ENCODE data around the gene ZNF716.

ZNF716 gene

GRCh38 chr7:57404967-57405421 lies 45.0 kb upstream of the ZNF716 start:
- H3K27ac ChIP-seq (ENCODE audit: low read depth, low read length) = no peak overlapping the region
- H3K79me1 ChIP-seq (ENCODE audit: low read length) = no peaks in the 10 kb centered on the region
- no peak overlapping the region for H4K5ac ChIP-seq (ENCODE audit: low read length)
- no peak overlapping the region for H2BK120ac ChIP-seq (ENCODE audit: low read depth, low read length)
- DNase-seq = no peak
- no peak overlapping the region for H3K18ac ChIP-seq (ENCODE audit: low read length)
- no peak overlapping the region for H3K4me2 ChIP-seq (ENCODE audit: low read length)
- H4K8ac ChIP-seq (ENCODE audit: low read depth, low read length) = no peak overlapping the region
- no peak overlapping the region for H3K4me3 ChIP-seq (ENCODE audit: low read length)
- no peaks in the 10 kb centered on the region for H3K4me1 ChIP-seq (ENCODE audit: control insufficient read depth, low read depth, low read length)
- H3K79me2 ChIP-seq (ENCODE audit: control insufficient read depth, insufficient read depth, low read length) = no peaks in the 10 kb centered on the region
- no peak overlapping the region for H2BK5ac ChIP-seq (ENCODE audit: low read length)
- H3K23ac ChIP-seq (ENCODE audit: low read length) = no peak overlapping the region
- H3K27me3 ChIP-seq (ENCODE audit: insufficient read depth, low read length, poor library complexity) = no peaks in the 10 kb centered on the region
- H3K36me3 ChIP-seq (ENCODE audit: control insufficient read depth, insufficient read depth, low read length) = no peaks in the 10 kb centered on the region
- H2AK5ac ChIP-seq (ENCODE audit: low read length) = no peak overlapping the region
- WGBS (ENCODE audit: extremely low coverage, insufficient coverage, low lambda C conversion rate) = no CpG with 5 or more reads among the region's 24 CpGs
- H3K9ac ChIP-seq (ENCODE audit: low read length) = no peak overlapping the region
- no peak overlapping the region for H3K4ac ChIP-seq (ENCODE audit: low read depth, low read length)
- H2BK15ac ChIP-seq (replicated peaks; ENCODE audit: low read depth) = no peak overlapping the region
- H3K56ac ChIP-seq (ENCODE audit: low read length) = no peak overlapping the region

GRCh38 chr7:57407125-57407524 lies 42.9 kb upstream of the ZNF716 start:
- no peak overlapping the region for H3K4me3 ChIP-seq (ENCODE audit: low read length)
- H4K5ac ChIP-seq (ENCODE audit: low read length) = no peak overlapping the region
- no peaks in the 10 kb centered on the region for H3K36me3 ChIP-seq (ENCODE audit: control insufficient read depth, insufficient read depth, low read length)
- no peak overlapping the region for H4K8ac ChIP-seq (ENCODE audit: low read depth, low read length)
- no peaks in the 10 kb centered on the region for H3K79me1 ChIP-seq (ENCODE audit: low read length)
- H3K79me2 ChIP-seq (ENCODE audit: control insufficient read depth, insufficient read depth, low read length) = no peaks in the 10 kb centered on the region
- H3K4me2 ChIP-seq (ENCODE audit: low read length) = no peak overlapping the region
- H3K4me1 ChIP-seq (ENCODE audit: control insufficient read depth, low read depth, low read length) = no peaks in the 10 kb centered on the region
- H3K18ac ChIP-seq (ENCODE audit: low read length) = no peak overlapping the region
- DNase-seq = no peak
- H2BK15ac ChIP-seq (replicated peaks; ENCODE audit: low read depth) = no peak overlapping the region
- H3K27ac ChIP-seq (ENCODE audit: low read depth, low read length) = no peak overlapping the region
- H3K9ac ChIP-seq (ENCODE audit: low read length) = no peak overlapping the region
- no peak overlapping the region for H2BK5ac ChIP-seq (ENCODE audit: low read length)
- WGBS (ENCODE audit: extremely low coverage, insufficient coverage, low lambda C conversion rate) = no CpG with 5 or more reads among the region's 7 CpGs
- H3K56ac ChIP-seq (ENCODE audit: low read length) = no peak overlapping the region
- H3K4ac ChIP-seq (ENCODE audit: low read depth, low read length) = no peak overlapping the region
- H3K23ac ChIP-seq (ENCODE audit: low read length) = no peak overlapping the region
- no peak overlapping the region for H2AK5ac ChIP-seq (ENCODE audit: low read length)
- no peak overlapping the region for H2BK120ac ChIP-seq (ENCODE audit: low read depth, low read length)
- H3K27me3 ChIP-seq (ENCODE audit: insufficient read depth, low read length, poor library complexity) = no peaks in the 10 kb centered on the region

DNA sequence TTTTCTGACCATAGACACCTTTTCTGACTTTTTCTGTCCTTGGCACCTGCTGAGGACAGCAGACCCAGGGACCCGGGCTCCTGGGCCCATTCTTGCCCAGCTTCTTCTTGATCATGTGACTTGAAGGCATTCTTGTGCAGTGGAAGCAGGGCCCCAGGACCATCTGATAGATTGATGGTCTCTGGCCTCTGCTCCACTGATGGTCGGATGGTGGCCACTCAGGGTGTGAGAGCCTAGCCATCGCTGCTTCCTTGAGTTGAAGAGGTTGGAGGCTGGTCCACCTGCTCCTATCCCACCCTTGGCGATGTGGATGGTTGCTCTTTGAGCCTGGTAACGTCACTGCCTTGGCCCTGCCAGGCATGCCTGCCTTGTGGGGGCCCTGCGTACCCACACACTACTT lies 37.8 kb upstream of the ZNF716 start:
- H3K18ac ChIP-seq (ENCODE audit: low read length) = no peak overlapping the region
- H3K79me2 ChIP-seq (ENCODE audit: control insufficient read depth, insufficient read depth, low read length) = no peaks in the 10 kb centered on the region
- no CpG with 5 or more reads among the region's 6 CpGs for WGBS (ENCODE audit: extremely low coverage, insufficient coverage, low lambda C conversion rate)
- no peak overlapping the region for H3K23ac ChIP-seq (ENCODE audit: low read length)
- no peaks in the 10 kb centered on the region for H3K79me1 ChIP-seq (ENCODE audit: low read length)
- no peak overlapping the region for H3K27ac ChIP-seq (ENCODE audit: low read depth, low read length)
- H2AK5ac ChIP-seq (ENCODE audit: low read length) = no peak overlapping the region
- no peak overlapping the region for H3K56ac ChIP-seq (ENCODE audit: low read length)
- no peak overlapping the region for H3K4me3 ChIP-seq (ENCODE audit: low read length)
- no peak overlapping the region for H3K9ac ChIP-seq (ENCODE audit: low read length)
- H3K4ac ChIP-seq (ENCODE audit: low read depth, low read length) = no peak overlapping the region
- no peak overlapping the region for H2BK15ac ChIP-seq (replicated peaks; ENCODE audit: low read depth)
- no peaks in the 10 kb centered on the region for H3K27me3 ChIP-seq (ENCODE audit: insufficient read depth, low read length, poor library complexity)
- H4K8ac ChIP-seq (ENCODE audit: low read depth, low read length) = no peak overlapping the region
- no peak overlapping the region for H4K5ac ChIP-seq (ENCODE audit: low read length)
- no peak overlapping the region for H3K4me2 ChIP-seq (ENCODE audit: low read length)
- H3K36me3 ChIP-seq (ENCODE audit: control insufficient read depth, insufficient read depth, low read length) = no peaks in the 10 kb centered on the region
- H2BK5ac ChIP-seq (ENCODE audit: low read length) = no peak overlapping the region
- no peaks in the 10 kb centered on the region for H3K4me1 ChIP-seq (ENCODE audit: control insufficient read depth, low read depth, low read length)
- no peak for DNase-seq
- H2BK120ac ChIP-seq (ENCODE audit: low read depth, low read length) = no peak overlapping the region

DNA sequence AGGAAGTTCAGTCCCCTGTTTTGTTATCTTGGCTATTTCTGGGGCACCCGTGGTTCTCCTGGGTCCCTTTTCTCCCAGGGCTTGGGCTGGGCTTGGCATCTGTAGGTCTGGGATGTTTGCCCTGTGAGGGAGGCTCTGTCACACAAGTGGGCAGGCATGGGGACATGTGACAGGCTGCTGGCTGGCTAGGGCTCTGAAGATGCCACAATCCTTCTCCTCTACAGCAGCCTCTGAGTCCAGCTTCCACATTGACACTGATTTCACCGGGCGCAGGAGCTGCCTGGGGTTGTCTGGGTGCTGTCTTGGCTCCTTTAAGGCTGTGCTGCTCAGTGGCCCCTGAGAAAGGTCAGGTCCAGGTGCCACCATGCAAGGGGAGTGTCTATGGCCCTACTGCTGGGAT lies 37.4 kb upstream of the ZNF716 start:
- Histone ChIP-seq H4K5ac (ENCODE audit: low read length) (no peak overlapping the region), H3K79me1 (ENCODE audit: low read length) (no peaks in the 10 kb centered on the region), H3K4ac (ENCODE audit: low read depth, low read length) (no peak overlapping the region), H3K4me2 (ENCODE audit: low read length) (no peak overlapping the region), H2BK15ac (replicated peaks; ENCODE audit: low read depth) (no peak overlapping the region), H2BK5ac (ENCODE audit: low read length) (no peak overlapping the region), H2AK5ac (ENCODE audit: low read length) (no peak overlapping the region), H3K23ac (ENCODE audit: low read length) (no peak overlapping the region), H3K18ac (ENCODE audit: low read length) (no peak overlapping the region), H3K4me1 (ENCODE audit: control insufficient read depth, low read depth, low read length) (no peaks in the 10 kb centered on the region), H3K27ac (ENCODE audit: low read depth, low read length) (no peak overlapping the region), H2BK120ac (ENCODE audit: low read depth, low read length) (no peak overlapping the region), H3K27me3 (ENCODE audit: insufficient read depth, low read length, poor library complexity) (no peaks in the 10 kb centered on the region), H3K79me2 (ENCODE audit: control insufficient read depth, insufficient read depth, low read length) (no peaks in the 10 kb centered on the region), H3K4me3 (ENCODE audit: low read length) (no peak overlapping the region), H3K9ac (ENCODE audit: low read length) (no peak overlapping the region), H3K56ac (ENCODE audit: low read length) (no peak overlapping the region), H3K36me3 (ENCODE audit: control insufficient read depth, insufficient read depth, low read length) (no peaks in the 10 kb centered on the region), H4K8ac (ENCODE audit: low read depth, low read length) (no peak overlapping the region)
- DNase-seq = no peak
- no CpG with 5 or more reads among the region's 3 CpGs for WGBS (ENCODE audit: extremely low coverage, insufficient coverage, low lambda C conversion rate)

- Histone ChIP-seq H3K56ac (ENCODE audit: low read length) (no peak overlapping the region), H4K8ac (ENCODE audit: low read depth, low read length) (no peak overlapping the region), H3K36me3 (ENCODE audit: control insufficient read depth, insufficient read depth, low read length) (no peaks in the 10 kb centered on the region), H2BK5ac (ENCODE audit: low read length) (no peak overlapping the region), H3K27me3 (ENCODE audit: insufficient read depth, low read length, poor library complexity) (no peaks in the 10 kb centered on the region), H3K4me2 (ENCODE audit: low read length) (no peak overlapping the region), H2BK120ac (ENCODE audit: low read depth, low read length) (no peak overlapping the region), H3K27ac (ENCODE audit: low read depth, low read length) (no peak overlapping the region), H3K79me2 (ENCODE audit: control insufficient read depth, insufficient read depth, low read length) (no peaks in the 10 kb centered on the region), H2BK15ac (replicated peaks; ENCODE audit: low read depth) (no peak overlapping the region), H3K79me1 (ENCODE audit: low read length) (no peaks in the 10 kb centered on the region), H4K5ac (ENCODE audit: low read length) (no peak overlapping the region), H3K4me3 (ENCODE audit: low read length) (no peak overlapping the region), H2AK5ac (ENCODE audit: low read length) (no peak overlapping the region), H3K9ac (ENCODE audit: low read length) (no peak overlapping the region), H3K23ac (ENCODE audit: low read length) (no peak overlapping the region), H3K4ac (ENCODE audit: low read depth, low read length) (no peak overlapping the region), H3K18ac (ENCODE audit: low read length) (no peak overlapping the region), H3K4me1 (ENCODE audit: control insufficient read depth, low read depth, low read length) (no peaks in the 10 kb centered on the region)
- no CpG with 5 or more reads among the region's 7 CpGs for WGBS (ENCODE audit: extremely low coverage, insufficient coverage, low lambda C conversion rate)
- no peak for DNase-seq
These were observed 36.2 kb upstream of the ZNF716 start for GRCh38 chr7:57413529-57414398.

DNA sequence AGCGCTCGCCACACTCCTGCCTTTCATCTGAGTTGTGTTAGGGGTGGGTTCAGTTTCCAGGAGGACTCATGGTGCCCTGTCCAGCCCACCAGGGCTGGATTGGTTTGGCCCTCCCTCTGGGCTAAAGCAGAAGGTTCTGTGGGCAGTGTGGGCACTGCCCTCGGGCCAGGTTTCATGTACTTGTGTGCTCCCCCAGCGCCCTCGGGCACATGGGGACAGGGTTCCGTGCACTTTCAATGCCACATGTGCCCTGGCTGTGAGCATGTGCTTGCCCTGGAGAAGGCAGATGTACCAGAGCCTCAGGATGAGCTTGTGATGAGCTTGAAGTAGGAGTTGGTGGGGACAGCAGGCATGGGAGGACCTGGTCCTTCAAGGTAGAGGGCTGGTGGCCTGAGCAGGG lies 35.6 kb upstream of the ZNF716 start:
- H3K4me1 ChIP-seq (ENCODE audit: control insufficient read depth, low read depth, low read length) = no peaks in the 10 kb centered on the region
- H3K79me2 ChIP-seq (ENCODE audit: control insufficient read depth, insufficient read depth, low read length) = no peaks in the 10 kb centered on the region
- no peak overlapping the region for H3K4me3 ChIP-seq (ENCODE audit: low read length)
- no peak overlapping the region for H3K23ac ChIP-seq (ENCODE audit: low read length)
- H3K79me1 ChIP-seq (ENCODE audit: low read length) = no peaks in the 10 kb centered on the region
- H2BK15ac ChIP-seq (replicated peaks; ENCODE audit: low read depth) = no peak overlapping the region
- H3K27ac ChIP-seq (ENCODE audit: low read depth, low read length) = no peak overlapping the region
- H3K4me2 ChIP-seq (ENCODE audit: low read length) = no peak overlapping the region
- no peak overlapping the region for H3K18ac ChIP-seq (ENCODE audit: low read length)
- no peaks in the 10 kb centered on the region for H3K27me3 ChIP-seq (ENCODE audit: insufficient read depth, low read length, poor library complexity)
- no peak overlapping the region for H2AK5ac ChIP-seq (ENCODE audit: low read length)
- H3K56ac ChIP-seq (ENCODE audit: low read length) = no peak overlapping the region
- no peaks in the 10 kb centered on the region for H3K36me3 ChIP-seq (ENCODE audit: control insufficient read depth, insufficient read depth, low read length)
- no peak overlapping the region for H4K8ac ChIP-seq (ENCODE audit: low read depth, low read length)
- no peak overlapping the region for H2BK120ac ChIP-seq (ENCODE audit: low read depth, low read length)
- no peak overlapping the region for H4K5ac ChIP-seq (ENCODE audit: low read length)
- no peak overlapping the region for H3K4ac ChIP-seq (ENCODE audit: low read depth, low read length)
- no peak overlapping the region for H3K9ac ChIP-seq (ENCODE audit: low read length)
- no CpG with 5 or more reads among the region's 6 CpGs for WGBS (ENCODE audit: extremely low coverage, insufficient coverage, low lambda C conversion rate)
- no peak for DNase-seq
- no peak overlapping the region for H2BK5ac ChIP-seq (ENCODE audit: low read length)
